CD4-positive, alpha-beta T cell treated with Interferon alpha-2 for 1 hour (primary cell): ENCODE measurements around the gene MGRN1.

Source experiments
- DNase-seq, 2 donors: peaks; one replicate each; pipeline ENCODE4 v3.0.0-alpha.2; 2020 to 2022

The MGRN1 gene

GRCh38 chr16:4689091-4689671 is 64.6 kb downstream of the MGRN1 start:
- DNase-seq: no peak

DNA sequence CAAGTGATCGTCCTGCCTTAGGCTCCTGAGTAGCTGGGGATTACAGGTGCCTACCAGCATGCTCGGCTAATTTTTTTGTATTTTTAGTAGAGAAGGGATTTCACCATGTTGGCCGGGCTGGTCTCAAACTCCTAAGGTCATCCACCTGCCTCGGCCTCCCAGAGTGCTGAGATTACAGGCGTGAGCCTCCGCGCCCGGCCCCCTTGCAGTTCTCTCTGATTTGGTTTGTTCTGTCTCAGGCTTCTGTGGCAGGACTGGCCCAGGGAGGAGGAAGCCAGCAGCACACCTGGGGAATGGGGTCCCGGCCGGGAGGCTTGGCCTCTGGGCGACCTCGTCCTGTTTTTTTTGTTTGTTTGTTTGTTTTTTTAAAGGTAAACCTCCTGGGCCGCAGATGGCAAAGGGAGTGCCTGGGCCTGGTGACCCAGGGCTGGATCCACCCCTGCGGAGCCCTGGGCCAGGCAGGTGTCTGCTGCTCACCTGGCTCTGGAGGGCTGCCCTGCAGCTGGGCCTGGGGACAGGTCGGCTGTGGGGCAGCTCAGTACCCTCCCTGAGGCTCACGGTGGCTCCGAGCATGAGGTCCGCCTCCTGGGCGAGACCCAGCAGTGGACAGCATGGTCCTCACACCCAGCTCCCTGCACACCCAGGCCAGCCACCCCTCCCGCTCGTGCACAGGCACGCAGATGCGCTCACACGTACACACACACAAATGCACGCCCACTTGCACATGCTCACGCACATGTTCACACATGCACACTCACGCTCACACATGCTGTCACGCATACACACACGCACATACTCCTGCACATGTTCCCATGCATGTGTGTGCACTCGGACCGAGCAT is 65.5 kb downstream of the MGRN1 start:
- DNase-seq: no peak

DNA sequence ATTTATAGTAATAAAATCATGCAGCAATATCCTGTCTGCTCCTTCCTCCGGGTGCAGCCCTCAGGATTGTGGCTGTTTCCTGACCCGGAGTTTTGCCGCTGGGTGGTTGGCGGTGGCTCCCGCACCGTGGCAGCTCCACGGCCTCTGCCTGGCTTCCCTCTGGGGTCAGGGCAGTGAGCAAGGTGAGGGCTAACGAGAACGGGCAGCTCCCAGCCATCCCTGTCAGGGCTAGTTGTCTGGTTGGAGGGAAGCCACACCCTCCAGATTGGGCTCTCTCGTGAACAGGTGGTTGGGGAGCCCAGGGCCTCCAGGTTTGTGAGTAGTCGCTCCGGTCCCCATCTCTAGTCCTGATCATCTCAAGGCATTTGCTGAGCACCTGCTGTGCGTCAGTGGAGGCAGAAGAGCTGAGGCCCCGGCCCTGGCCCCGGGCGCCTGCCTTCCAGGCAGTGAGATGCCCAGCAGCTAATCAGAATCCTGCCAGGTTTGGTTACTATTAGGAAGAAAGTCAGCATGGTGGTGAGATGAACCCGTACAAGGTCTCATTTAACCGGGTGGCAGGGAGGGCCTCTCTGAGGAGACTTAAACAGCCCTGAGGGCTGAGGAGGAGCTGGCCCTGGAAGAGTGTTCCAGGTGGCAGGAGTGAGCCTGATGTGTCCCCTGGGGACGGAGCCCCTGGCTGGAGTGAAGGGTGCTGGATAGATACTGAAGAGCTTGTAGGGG is 66.5 kb downstream of the MGRN1 start:
- no peak for DNase-seq

DNA sequence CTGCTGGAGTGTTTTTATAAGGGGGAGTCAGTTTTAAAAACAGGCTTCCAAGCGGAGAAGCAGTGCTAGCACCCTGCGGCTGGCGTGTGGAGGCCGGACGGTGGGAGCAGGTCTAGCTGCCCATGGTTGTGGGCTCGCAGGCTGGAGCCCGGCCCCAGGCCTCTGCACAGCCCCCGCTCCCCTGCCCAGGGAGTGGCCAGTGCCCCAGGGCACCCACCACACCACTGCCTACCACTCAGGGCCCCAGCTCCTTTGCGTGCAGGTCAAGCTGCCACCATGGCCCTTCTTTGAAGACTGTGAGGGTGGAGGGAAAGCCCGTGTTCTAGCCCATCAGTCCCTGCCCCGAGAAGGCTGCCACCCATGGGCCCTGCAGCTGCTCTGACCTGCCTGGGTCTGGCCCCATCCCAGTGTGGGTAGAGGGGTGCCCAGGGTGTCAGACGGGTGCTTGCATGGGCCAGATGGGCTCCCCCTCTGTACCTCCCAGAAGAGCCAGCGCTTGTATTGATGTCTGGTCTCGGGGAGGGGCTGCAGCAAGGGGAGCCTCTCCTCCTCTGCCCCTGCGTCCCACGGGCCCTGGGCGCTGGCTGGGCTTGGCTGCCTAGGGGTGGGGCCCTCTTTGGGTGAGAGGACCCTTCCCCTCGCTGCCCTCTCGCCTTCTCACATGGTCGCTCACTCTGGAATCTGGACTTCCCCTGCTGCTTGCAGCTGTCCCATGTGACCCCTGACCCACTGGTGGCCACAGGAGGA is 67.2 kb downstream of the MGRN1 start:
- DNase-seq: no peak

DNA sequence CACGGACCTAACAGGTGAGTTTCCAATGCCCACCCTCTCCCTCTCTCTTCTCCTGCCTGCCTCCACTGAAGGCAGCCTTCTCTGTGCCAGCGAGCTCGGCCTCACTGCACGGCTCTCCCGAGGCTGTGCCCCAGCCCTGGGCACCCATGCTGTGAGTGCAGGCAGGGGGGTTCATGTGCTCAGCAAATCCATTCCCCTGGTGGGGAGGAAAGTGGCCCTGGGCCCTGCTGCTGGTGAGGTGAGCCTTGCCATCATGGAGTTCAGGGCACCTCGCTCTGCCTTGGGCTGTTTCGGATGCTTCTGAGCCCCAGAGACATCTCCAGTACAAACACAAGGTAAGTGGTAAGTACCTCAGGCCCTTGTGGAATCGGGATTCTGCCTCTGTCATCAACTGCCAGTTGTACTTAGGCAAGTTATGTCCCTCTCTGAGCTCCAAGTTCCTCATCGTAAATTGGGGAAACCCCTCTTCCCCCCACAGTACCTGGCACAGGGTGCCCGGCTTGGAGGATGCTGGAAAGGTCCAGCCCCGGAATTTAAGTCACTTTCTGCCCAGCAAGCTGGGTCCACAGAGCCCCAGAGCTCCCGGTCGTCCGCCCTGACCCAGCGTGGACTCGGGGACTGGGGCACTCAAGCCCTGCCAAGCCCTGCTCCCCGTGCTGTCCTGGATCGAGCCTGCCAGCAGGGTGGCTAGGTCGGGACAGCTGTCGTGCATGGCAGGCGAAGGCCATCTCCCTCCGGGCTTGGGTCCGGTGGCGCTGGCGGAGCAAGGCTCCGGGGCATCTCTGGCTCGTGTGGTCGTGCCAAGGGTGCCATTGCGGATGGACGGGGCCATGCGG is 68.1 kb downstream of the MGRN1 start:
- no peak for DNase-seq

DNA sequence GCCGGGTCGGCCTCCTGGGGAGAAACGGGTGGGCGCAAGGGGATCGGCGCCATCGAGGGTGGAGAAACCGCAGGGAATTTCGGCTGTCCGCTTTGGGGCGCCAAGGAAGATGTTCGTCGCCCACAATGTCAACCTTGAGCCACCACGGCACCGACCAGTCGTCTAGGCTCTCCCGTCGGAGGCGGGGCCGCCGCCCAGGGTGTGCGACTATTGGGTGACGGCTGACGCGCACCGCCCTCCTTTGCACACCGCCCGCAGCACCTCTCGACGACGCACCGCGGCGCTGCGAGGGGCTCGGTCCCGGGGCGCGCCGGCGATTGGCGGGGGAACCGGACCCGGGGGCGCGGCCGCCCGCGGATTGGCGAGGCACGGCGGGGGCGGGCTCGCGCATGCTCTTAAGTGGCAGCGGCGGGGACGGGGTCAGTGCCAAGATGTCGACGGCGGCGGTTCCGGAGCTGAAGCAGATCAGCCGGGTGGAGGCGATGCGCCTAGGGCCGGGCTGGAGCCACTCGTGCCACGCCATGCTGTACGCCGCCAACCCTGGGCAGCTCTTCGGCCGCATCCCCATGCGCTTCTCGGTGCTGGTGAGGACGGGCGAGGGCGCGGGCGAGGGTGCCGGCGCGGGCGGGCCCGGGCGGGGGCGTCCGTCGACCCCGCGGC is 68.8 kb downstream of the MGRN1 start, which contains the start of gene NUDT16L1:
TSS of gene NUDT16L1 (plus strand) at position 267 of the 660 bp plus-strand sequence. CDS start at position 432, 165 bp downstream.
- peak; percentile 96 to 97 for DNase-seq

DNA sequence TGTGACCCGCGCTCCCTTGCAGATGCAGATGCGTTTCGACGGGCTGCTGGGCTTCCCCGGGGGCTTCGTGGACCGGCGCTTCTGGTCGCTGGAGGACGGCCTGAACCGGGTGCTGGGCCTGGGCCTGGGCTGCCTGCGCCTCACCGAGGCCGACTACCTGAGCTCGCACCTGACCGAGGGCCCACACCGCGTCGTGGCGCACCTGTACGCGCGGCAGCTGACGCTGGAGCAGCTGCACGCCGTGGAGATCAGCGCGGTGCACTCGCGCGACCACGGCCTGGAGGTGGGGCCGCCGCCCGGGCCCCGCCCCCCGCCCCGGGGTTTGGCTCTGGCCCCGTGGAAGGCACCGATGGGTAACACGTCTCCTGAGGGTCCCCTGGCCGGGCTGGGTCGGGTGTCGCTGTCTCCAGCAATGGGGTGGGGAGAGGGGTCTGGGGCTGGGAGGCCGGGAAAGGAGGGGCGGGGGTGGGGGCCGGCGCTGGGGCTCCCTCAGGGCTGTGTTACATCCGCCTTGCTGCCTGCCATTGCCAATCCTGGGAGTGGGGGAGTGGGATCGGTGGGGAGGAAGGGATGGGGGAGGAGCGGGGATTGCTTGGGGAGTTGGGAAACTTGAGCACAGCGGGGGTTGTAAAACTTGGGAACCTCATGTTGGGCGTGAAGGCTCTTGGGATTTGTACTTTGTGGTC is 69.5 kb downstream of the MGRN1 start:
- DNase-seq: peak; percentile 28 to 57

DNA sequence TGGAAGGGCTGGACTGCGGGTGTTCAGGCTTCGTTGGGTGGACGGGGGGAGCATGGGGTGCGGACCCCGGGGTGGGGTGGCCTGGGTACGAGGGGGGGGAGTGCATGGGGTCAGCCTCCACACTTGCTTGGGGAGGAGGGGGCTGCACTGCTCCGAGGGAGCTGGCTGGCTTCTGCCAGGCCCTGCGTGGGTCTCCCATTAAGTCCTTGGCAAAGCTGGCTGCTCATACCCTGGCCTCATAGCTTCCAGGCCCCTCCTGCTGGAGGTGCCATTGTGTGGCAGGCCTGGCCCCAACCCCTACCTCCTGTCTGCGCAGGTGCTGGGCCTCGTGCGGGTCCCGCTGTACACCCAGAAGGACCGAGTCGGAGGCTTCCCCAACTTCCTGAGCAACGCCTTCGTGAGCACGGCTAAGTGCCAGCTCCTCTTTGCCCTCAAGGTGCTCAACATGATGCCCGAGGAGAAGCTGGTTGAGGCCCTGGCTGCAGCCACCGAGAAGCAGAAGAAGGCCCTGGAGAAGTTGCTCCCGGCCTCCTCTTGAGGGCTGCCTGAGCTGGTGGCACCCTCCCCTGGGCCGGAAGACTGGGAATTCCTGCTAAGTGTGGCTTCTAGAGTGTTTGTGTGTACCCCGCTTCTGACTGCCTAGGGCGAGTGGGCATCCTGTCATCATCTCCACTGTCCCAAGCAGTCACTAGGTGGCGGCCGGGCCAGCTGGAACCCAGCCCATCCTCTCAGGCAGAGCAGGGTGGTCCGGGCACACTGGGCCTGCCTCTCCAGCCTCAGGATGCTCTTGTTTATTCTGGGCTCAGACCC is 70.2 kb downstream of the MGRN1 start:
- no peak for DNase-seq

GRCh38 chr16:4695473-4696171 is 71.0 kb downstream of the MGRN1 start:
- no peak for DNase-seq

- DNase-seq: no peak
These were observed 71.7 kb downstream of the MGRN1 start for GRCh38 chr16:4696172-4696904.

- no peak for DNase-seq
These were observed 72.5 kb downstream of the MGRN1 start for GRCh38 chr16:4696905-4697847.

DNA sequence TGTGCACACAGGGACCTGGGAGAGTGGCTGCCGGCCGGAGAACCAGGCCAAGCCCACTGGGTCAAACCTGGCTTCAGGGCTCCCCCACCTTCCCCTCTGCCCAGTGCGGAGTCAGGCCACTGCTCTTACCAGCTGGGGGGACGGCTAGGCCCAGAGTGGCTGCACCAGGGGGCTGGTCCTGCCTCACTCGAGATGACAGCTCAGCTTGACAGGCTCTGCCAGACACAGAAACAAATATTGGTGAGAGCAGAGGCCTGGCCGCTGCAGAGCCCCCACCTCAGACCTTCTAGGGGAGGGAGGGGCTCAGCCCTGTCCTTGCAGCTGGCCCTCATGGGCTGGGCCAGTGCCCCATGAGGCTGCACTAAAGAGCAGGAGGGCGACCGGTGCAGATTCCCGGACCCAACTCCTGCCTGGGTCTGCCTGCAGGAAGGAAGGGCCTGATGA is 73.2 kb downstream of the MGRN1 start:
- no peak for DNase-seq

DNA sequence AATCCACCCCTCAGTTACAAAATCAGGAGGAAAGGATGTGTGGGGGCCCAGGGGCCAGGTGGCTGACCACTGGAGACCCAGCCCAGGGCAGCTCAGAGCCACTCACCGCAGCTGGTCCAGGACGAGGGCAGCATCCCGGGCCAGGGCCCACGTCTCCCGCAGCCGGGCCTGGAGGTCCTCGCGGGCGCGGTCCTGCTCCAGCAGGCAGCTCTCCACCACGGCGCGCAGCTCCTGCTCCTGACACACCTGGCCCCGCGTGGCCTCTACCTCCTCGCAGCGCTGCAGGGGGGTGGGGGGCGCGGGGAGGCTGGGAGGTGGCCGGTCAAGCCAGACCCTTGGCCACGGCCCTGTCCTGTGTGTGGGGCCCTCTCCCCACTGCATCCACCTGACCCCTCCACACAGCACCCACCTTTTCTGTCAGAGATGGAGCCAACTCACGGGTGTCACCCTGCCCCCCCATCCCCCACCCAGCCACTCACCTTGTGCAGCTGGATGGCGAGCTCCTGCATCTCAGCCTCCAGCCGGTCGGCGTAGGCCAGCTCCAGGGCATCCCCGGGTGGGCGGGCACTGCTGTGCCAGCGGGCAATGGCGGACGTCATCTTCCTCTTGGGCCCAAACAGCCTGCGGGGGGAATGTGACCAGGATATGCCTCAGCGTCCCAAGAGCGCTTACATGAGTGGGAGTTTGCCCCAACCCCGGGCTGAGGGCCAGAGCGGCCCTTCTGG is 73.9 kb downstream of the MGRN1 start:
- no peak for DNase-seq

DNA sequence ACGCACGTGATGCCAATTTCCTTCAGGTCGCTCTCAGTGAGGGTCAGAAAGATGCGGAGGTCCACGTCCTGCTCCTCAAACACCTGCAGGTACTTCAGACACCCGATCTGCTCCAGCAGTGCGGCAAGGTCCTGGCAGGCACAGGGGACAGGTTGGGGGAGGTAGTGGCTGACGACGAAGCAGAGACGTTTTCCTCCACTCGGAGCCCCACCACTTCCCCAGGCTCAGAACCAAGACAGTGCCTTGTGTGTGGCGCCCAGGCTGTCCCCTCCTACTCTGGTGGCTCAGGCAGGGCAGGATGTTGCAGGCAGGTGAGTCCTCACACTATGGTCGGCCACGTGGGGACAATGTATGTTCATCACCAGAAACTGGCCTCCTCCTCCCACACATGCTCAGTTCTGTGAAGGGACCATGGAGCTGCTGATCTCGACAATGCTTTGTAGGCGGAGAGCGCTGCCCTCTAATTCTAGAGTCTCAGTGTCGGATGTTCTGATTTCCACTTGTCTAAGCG is 74.5 kb downstream of the MGRN1 start:
- no peak for DNase-seq

GRCh38 chr16:4700380-4700996 is 75.9 kb downstream of the MGRN1 start:
- peak in 1 of 2 donors; percentile 21 for DNase-seq
